ENCODE results near the gene CD36. TPM values are rescaled to one million over a fixed set of nuclear protein-coding genes. Genes with fewer than 3 reads are reported as not detected.

The CD36 gene
- total RNA-seq, 1 experiment from 2014 or later: 0.28 TPM

- no peak overlapping the region for H2BK20ac ChIP-seq (ENCODE audit: low read depth, low read length, poor library complexity, severe bottlenecking)
- no peak overlapping the region for H4K5ac ChIP-seq (ENCODE audit: insufficient read length, low read depth, low read length)
- no peak overlapping the region for H3K18ac ChIP-seq (ENCODE audit: insufficient read length, low read depth, low read length)
- no peaks in the 10 kb centered on the region; the same call in 1 of the 2 replicates for H3K27me3 Mint-ChIP-seq (ENCODE audit: low read depth)
- no peaks in the 10 kb centered on the region for H3K9me3 ChIP-seq (ENCODE audit: control insufficient read depth, low read depth, low read length)
- no peaks in the 10 kb centered on the region for H3K79me2 ChIP-seq (ENCODE audit: insufficient read depth, low read length)
- H3K9ac ChIP-seq (ENCODE audit: extremely low read depth, insufficient read length, low read length): no peak overlapping the region
- TF ChIP-seq CTCF (conservative IDR thresholded peaks at IDR 0.05): no peak
- H3K4me1 Mint-ChIP-seq: peaks cover 9 to 16% of the 10 kb centered on the region in 2 experiments
- peaks cover 3% of the 10 kb centered on the region for H3K4me1 ChIP-seq (ENCODE audit: insufficient read depth, low read length)
- H4K8ac ChIP-seq (replicated peaks; ENCODE audit: insufficient read length, low read depth, low read length): no peak overlapping the region
- H3K4me3 Mint-ChIP-seq: no peak overlapping the region
- H2BK15ac ChIP-seq (ENCODE audit: low read depth, low read length): no peak overlapping the region
- H3K4me2 ChIP-seq (ENCODE audit: insufficient read depth, insufficient read length, low read length): no peak overlapping the region
- H3K27ac ChIP-seq (ENCODE audit: insufficient read length, low read depth, low read length): no peak overlapping the region
- H3K9me3 Mint-ChIP-seq: peaks cover 5 to 6% of the 10 kb centered on the region in 2 experiments
- no peak overlapping the region for H3K14ac ChIP-seq (ENCODE audit: insufficient read depth, low read length)
- no peaks in the 10 kb centered on the region for H3K23me2 ChIP-seq (ENCODE audit: insufficient read length, low read depth, low read length, poor library complexity, severe bottlenecking)
- no peak overlapping the region for H2BK120ac ChIP-seq (ENCODE audit: low read depth, low read length, poor library complexity, severe bottlenecking)
- no peak overlapping the region for H4K91ac ChIP-seq (ENCODE audit: insufficient read length, low read depth, low read length)
- H3K27ac Mint-ChIP-seq: peak overlapping the region in 2 of 3 experiments; percentile 28 to 71; a peak in 2 of 7 replicates
- H3K79me1 ChIP-seq (ENCODE audit: insufficient read depth, low read depth, low read length, poor library complexity, severe bottlenecking): no peaks in the 10 kb centered on the region
- no peak overlapping the region for H3T11ph ChIP-seq (ENCODE audit: low read length)
- H2AK5ac ChIP-seq (ENCODE audit: insufficient read length, low read length): no peak overlapping the region
- no peak overlapping the region for H2AFZ ChIP-seq (ENCODE audit: low read length)
- DNase-seq: no peak
- no peak overlapping the region for H3K4ac ChIP-seq (ENCODE audit: low read depth, low read length)
- no CpG with 5 or more reads among the region's 2 CpGs for WGBS (ENCODE audit: extremely low coverage, insufficient read length, low lambda C conversion rate)
- no peak overlapping the region for H2BK12ac ChIP-seq (ENCODE audit: insufficient read length, low read depth, low read length)
- H3K36me3 Mint-ChIP-seq (ENCODE audit: insufficient read depth in 1 of 3, low read depth in 3 of 3): peaks cover 5 to 6% (median 6%) of the 10 kb centered on the region in 3 experiments
- H3K27me3 ChIP-seq (ENCODE audit: insufficient read depth, low read length): no peaks in the 10 kb centered on the region
- H3K56ac ChIP-seq (ENCODE audit: insufficient read length, low read depth, low read length): no peak overlapping the region
- H4K20me1 ChIP-seq (ENCODE audit: control insufficient read depth, insufficient read depth, insufficient read length): no peaks in the 10 kb centered on the region
- H3K23ac ChIP-seq (ENCODE audit: insufficient read length, low read depth, low read length): no peak overlapping the region
- H2BK5ac ChIP-seq (ENCODE audit: insufficient read length, low read length): no peak overlapping the region
Observed at GRCh38 chr7:80711531-80711930, 73.1 kb downstream of the CD36 start.

Measured in H9 (cell line).